SK-N-SH treated with all-trans-retinoic acid at 6 μM for 48 hours (cell line): Measurements from ENCODE around the gene SERGEF.

Source experiments
- ATAC-seq: fragments of 200-7000 bp; cut with Tn5 transposase; 3 replicates; pipeline ENCODE4 v1.9.1; 2020; ENCODE audit warnings: mild to moderate bottlenecking, moderate library complexity
- ARNTL ChIP-seq: fragments of 450-650 bp; formaldehyde crosslinking; IDR thresholded peaks from 2 replicates; pipeline ENCODE4 v1.5.0; 2020; ENCODE audit warnings: low read depth, mild to moderate bottlenecking, moderate library complexity, borderline replicate concordance
- CSDC2 ChIP-seq: fragments of 250-450 bp; sonication (Bioruptor Pico); IDR thresholded peaks from 2 replicates; pipeline ENCODE4 v1.5.0; 2020; ENCODE audit warnings: mild to moderate bottlenecking, moderate library complexity
- CSRNP3 ChIP-seq: fragments of 250-450 bp; sonication (Bioruptor Pico); IDR thresholded peaks from 2 replicates; pipeline ENCODE4 v1.5.1; 2021; ENCODE audit warnings: mild to moderate bottlenecking, moderate library complexity
- ESRRG ChIP-seq: fragments of 250-450 bp; sonication (Bioruptor Pico); IDR thresholded peaks from 2 replicates; pipeline ENCODE4 v1.6.1; 2021; ENCODE audit warnings: mild to moderate bottlenecking
- GLIS3 ChIP-seq: fragments of 250-450 bp; sonication (Bioruptor Pico); IDR thresholded peaks from 2 replicates; pipeline ENCODE4 v1.5.0; 2020; ENCODE audit warnings: mild to moderate bottlenecking, moderate library complexity
- OSR1 ChIP-seq: fragments of 250-450 bp; sonication (Bioruptor Pico); IDR thresholded peaks from 2 replicates; pipeline ENCODE4 v1.8.0; 2022; ENCODE audit warnings: moderate library complexity, mild to moderate bottlenecking, inconsistent platforms
- PATZ1 ChIP-seq: fragments of 250-450 bp; sonication (Bioruptor Pico); IDR thresholded peaks from 2 replicates; pipeline ENCODE4 v1.8.0; 2020; ENCODE audit warnings: mild to moderate bottlenecking, moderate library complexity, borderline replicate concordance
- POU6F1 ChIP-seq: fragments of 250-450 bp; sonication (Bioruptor Pico); IDR thresholded peaks from 2 replicates; pipeline ENCODE4 v1.8.0; 2021; ENCODE audit warnings: low read depth, mild to moderate bottlenecking, moderate library complexity, borderline replicate concordance
- PPARA ChIP-seq: fragments of 250-450 bp; sonication (Bioruptor Pico); IDR thresholded peaks from 2 replicates; pipeline ENCODE4 v1.5.0; 2020; ENCODE audit warnings: mild to moderate bottlenecking, borderline replicate concordance
- RARB ChIP-seq: fragments of 250-450 bp; sonication (Bioruptor Pico); IDR thresholded peaks from 2 replicates; pipeline ENCODE4 v1.8.0; 2021; ENCODE audit warnings: mild to moderate bottlenecking, moderate library complexity
- SNAI2 ChIP-seq: fragments of 250-450 bp; sonication (Bioruptor Pico); IDR thresholded peaks from 2 replicates; pipeline ENCODE4 v1.5.0; 2020; ENCODE audit warnings: mild to moderate bottlenecking, moderate library complexity
- TCF4 ChIP-seq: fragments of 250-450 bp; sonication (Bioruptor Pico); IDR thresholded peaks from 2 replicates; pipeline ENCODE4 v1.8.0; 2021; ENCODE audit warnings: mild to moderate bottlenecking, moderate library complexity, borderline replicate concordance
- TOX ChIP-seq: fragments of 250-450 bp; sonication (Bioruptor Pico); IDR thresholded peaks from 2 replicates; pipeline ENCODE4 v1.8.0; 2021; ENCODE audit warnings: mild to moderate bottlenecking, moderate library complexity, borderline replicate concordance
- TSHZ2 ChIP-seq: fragments of 250-450 bp; sonication (Bioruptor Pico); IDR thresholded peaks from 2 replicates; pipeline ENCODE4 v1.5.0; 2020; ENCODE audit warnings: mild to moderate bottlenecking, moderate library complexity
- ZC3H10 ChIP-seq: fragments of 250-450 bp; sonication (Bioruptor Pico); IDR thresholded peaks from 2 replicates; pipeline ENCODE4 v1.5.1; 2021; ENCODE audit warnings: mild to moderate bottlenecking, moderate library complexity
- ZFP3 ChIP-seq: fragments of 250-450 bp; sonication (Bioruptor Pico); IDR thresholded peaks from 2 replicates; pipeline ENCODE4 v1.5.0; 2020; ENCODE audit warnings: mild to moderate bottlenecking, moderate library complexity
- ZFP30 ChIP-seq: fragments of 450-650 bp; formaldehyde crosslinking; IDR thresholded peaks from 2 replicates; pipeline ENCODE4 v1.5.0; 2022; ENCODE audit warnings: mild to moderate bottlenecking, moderate library complexity
- ZNF70 ChIP-seq: fragments of 450-650 bp; formaldehyde crosslinking; IDR thresholded peaks from 2 replicates; pipeline ENCODE4 v1.5.0; 2020; ENCODE audit warnings: mild to moderate bottlenecking, moderate library complexity
- ZNF8 ChIP-seq: fragments of 450-650 bp; formaldehyde crosslinking; IDR thresholded peaks from 2 replicates; pipeline ENCODE4 v1.5.0; 2020; ENCODE audit warnings: mild to moderate bottlenecking, moderate library complexity
- TF ChIP-seq, protein P1 (sequence below): fragments of 250-450 bp; sonication (Bioruptor Pico); IDR thresholded peaks from 2 replicates; pipeline ENCODE4 v1.5.1; 2020; ENCODE audit warnings: low read depth, mild to moderate bottlenecking, moderate library complexity

Gene SERGEF

DNA sequence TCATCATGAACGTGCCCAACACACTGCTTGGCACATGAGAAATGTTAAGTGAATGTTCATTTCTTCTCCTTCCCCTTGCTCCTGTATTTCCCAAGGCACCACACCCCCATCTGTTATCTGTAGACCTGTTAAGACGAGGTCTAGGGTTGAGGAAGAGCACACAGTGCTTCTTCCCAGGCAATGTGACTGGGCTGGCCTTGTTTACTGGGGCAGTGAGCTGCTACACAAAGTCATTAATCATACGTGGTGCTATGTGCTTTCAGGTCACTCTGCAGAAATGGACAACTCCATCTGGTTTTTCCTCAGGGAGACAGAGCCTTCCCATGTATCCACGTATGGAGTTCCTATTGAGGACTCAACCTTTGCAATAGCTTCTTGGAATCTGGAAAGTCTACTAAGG lies 159.6 kb downstream of the SERGEF start:
- no peak for TF ChIP-seq ZFP3
- no peak for TF ChIP-seq ZNF8 (CRISPR knock-in tag)
- TF ChIP-seq OSR1 (CRISPR knock-in tag) = no peak
- TF ChIP-seq ZFP30 = no peak
- TF ChIP-seq TOX (CRISPR knock-in tag) = no peak
- TF ChIP-seq, protein P1, sequence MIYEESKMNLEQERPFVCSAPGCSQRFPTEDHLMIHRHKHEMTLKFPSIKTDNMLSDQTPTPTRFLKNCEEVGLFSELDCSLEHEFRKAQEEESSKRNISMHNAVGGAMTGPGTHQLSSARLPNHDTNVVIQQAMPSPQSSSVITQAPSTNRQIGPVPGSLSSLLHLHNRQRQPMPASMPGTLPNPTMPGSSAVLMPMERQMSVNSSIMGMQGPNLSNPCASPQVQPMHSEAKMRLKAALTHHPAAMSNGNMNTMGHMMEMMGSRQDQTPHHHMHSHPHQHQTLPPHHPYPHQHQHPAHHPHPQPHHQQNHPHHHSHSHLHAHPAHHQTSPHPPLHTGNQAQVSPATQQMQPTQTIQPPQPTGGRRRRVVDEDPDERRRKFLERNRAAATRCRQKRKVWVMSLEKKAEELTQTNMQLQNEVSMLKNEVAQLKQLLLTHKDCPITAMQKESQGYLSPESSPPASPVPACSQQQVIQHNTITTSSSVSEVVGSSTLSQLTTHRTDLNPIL (CRISPR knock-in tag) = no peak
- no peak for TF ChIP-seq RARB (CRISPR knock-in tag)
- no peak for TF ChIP-seq ZC3H10 (CRISPR knock-in tag)
- TF ChIP-seq TSHZ2 (CRISPR knock-in tag) = no peak
- TF ChIP-seq TCF4 (CRISPR knock-in tag) = no peak
- TF ChIP-seq POU6F1 (CRISPR knock-in tag) = no peak
- no peak for TF ChIP-seq ARNTL (CRISPR knock-in tag)
- no peak for TF ChIP-seq ZNF70 (CRISPR knock-in tag)
- no peak for ATAC-seq

DNA sequence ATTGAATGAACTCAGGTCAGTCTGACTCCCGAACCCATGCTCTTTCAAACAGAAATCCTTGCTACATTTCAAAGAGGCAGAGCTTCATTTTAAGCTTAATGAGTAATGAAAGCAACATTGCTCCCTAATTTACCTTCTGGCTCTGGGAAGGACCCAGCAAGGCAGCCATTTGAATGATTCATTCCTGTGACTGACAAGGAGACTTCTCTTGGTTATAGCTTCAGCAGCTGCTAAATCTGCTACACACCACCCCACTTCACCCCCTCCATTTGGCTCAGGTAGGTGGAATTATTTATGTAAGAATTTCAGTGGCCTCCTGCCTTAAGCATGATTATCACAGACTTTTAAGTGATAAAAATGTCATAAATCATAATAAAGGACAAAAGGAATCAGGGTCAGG lies 160.6 kb downstream of the SERGEF start:
- TF ChIP-seq ZNF8 (CRISPR knock-in tag) (no peak), PATZ1 (CRISPR knock-in tag) (no peak), POU6F1 (CRISPR knock-in tag) (no peak), SNAI2 (CRISPR knock-in tag) (no peak), GLIS3 (CRISPR knock-in tag) (no peak)
- TF ChIP-seq, protein P1 (CRISPR knock-in tag) = no peak
- peak; percentile 56; the same call in 2 of the 3 replicates for ATAC-seq

DNA sequence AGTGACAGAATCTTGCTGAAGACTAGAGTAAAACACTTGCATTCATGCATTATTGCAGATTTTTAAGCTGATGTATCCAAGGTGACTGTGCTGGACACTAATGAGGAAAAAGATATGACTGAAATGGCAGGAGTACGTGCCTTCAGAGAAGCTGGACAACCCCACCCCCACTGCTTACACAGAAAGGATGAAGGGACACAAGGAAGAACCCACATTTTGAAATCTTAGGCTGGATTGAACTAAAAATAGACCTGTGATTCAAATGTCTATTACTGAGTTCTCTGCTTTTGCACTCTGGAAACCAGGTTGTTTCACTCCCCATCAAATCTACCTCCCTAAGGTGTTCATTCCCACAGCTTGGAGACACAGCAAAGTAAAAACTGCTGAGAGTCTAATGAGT lies 161.2 kb downstream of the SERGEF start:
- TF ChIP-seq CSRNP3 (CRISPR knock-in tag) (no peak), TCF4 (CRISPR knock-in tag) (no peak), PATZ1 (CRISPR knock-in tag) (no peak), ZC3H10 (CRISPR knock-in tag) (no peak), CSDC2 (CRISPR knock-in tag) (no peak), ZNF70 (CRISPR knock-in tag) (no peak), RARB (CRISPR knock-in tag) (no peak), ZNF8 (CRISPR knock-in tag) (no peak), PPARA (CRISPR knock-in tag) (no peak), ZFP30 (no peak), OSR1 (CRISPR knock-in tag) (no peak), TOX (CRISPR knock-in tag) (no peak), ESRRG (no peak)
- ATAC-seq = no peak
